GM18505 (cell line): ENCODE measurements around the gene PSMD1.
"Not testable (repeated sequence)": the region's sequence is repeated elsewhere in the genome, so short reads cannot be mapped to it uniquely, and the experiment has no call there.

Source experiments
- ATAC-seq: cut with Tn5 transposase; IDR thresholded peaks from one replicate; pipeline ENCODE4 v1.9.1; 2021; ENCODE audit not compliant: unreplicated experiment
- POLR2A ChIP-seq: IDR thresholded peaks from 4 replicates; pipeline ENCODE4 v1.6.1; 2011; ENCODE audit warnings: borderline replicate concordance; ENCODE audit not compliant: insufficient read depth, insufficient read length; ENCODE audit errors: extremely low read depth

Gene PSMD1

DNA sequence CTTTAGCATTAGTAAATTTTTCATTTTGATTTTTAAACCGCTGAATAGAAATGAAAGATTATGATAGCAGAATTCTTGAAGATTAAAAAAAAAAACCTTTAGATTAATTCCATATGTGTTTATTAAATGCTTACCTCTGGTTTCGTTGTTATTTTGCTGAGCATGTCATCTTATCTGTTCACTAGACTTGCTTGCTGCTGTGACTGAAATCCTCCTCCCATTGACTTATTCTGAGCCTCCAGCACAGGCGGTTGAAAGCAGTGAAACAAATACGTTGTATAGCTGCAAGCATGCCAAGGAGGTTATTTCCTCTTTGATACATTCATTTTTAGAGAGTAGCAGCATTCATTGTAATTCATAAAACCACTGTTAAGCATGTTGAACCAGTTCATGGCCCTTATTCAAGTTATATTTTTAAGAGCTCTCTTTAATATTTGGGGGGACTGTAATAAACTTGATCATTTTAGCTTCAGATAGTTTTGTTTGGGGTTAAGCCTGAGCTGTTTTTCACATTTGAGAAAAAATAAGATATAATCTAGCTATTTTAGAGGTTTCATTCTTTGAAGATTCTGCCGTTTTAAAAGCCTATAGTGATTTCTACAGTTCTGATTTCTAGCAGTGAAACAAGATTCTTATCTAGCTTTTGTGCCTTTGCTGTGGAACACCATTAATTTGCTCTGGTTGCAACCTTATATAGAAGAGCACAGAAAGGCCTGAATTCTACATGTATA, 68.3 kb downstream of the PSMD1 start, which contains the start of gene HTR2B:
HTR2B (minus strand) TSS at position 205 of the 731 bp plus-strand sequence. CDS start 1,278 bp downstream, outside the sequence.
- no peak for ATAC-seq
- no peak for TF ChIP-seq POLR2A

DNA sequence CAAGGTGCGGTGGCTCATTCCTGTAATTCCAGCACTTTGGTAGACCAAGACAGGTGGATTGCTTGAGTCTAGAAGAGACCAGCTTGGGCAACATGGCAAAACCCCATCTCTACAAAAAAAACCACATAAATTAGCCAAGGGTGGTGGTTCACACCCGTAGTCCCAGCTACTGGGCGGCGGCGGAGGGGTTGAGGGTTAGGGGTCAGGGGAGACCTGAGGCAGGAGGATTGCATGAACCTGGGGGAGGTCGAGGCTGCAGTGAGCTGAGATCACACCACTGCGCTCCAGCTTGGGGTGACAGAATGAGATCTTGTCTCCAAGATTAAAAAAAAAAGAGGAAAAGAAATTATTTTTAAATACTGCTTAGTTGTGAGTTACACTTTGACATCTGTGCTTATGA, 69.5 kb downstream of the PSMD1 start:
- no peak for TF ChIP-seq POLR2A
- no peak for ATAC-seq

DNA sequence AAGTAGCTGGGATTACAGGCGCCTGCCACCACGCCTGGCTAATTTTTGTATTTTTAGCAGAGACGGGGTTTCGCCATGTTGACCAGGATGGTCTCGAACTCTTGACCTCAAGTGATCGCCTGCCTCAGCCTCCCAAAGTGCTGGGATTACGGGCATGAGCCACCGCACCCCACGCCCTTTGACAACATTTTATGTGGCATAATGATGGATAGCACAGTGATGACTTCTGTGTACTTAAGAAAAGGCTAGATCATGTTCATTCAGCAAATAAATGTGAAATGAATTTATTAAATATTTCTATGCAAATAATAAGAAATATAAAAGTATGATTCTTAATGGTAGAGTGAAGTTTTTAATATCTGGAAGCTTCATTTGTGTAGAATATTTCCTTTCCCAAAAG, 70.8 kb downstream of the PSMD1 start:
- no peak for TF ChIP-seq POLR2A
- no peak for ATAC-seq

DNA sequence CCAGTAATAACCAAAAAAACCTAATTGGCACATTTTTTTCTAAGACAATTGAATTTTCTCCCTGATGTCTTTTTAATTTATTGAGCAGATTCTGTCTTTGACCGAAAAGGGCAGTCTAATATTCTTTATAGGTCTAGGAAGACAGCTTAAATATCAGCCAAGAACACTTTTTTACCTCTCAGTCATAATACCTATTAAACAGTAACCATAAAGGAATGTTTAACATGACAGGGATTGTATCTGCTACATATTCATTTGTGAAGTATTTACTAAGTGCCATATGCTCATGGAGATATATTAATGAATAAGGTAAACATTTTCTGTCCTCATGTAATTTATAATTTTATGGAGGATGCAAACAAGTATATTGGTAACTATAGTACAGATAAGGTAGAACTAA, 71.3 kb downstream of the PSMD1 start:
- TF ChIP-seq POLR2A: no peak
- ATAC-seq: no peak

DNA sequence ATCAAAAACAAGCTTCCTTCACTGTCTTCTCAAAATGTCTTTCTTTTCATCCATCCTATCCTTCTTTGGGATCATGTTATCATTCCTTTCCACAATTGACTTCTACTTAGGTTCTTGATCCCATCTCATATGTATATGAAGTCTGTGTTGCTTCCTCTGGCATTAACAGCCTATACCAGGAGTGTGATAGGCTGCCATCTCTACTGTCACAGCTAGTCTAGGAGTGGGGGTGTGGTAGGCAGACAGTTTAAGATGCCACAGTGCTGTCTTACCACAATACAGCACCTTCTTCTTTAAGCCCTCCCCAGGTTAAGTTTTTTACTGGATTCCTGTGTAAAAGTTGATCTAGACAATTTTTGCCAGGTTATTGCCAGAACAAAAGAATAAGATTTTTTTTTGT, 71.9 kb downstream of the PSMD1 start:
- no peak for TF ChIP-seq POLR2A
- no peak for ATAC-seq

DNA sequence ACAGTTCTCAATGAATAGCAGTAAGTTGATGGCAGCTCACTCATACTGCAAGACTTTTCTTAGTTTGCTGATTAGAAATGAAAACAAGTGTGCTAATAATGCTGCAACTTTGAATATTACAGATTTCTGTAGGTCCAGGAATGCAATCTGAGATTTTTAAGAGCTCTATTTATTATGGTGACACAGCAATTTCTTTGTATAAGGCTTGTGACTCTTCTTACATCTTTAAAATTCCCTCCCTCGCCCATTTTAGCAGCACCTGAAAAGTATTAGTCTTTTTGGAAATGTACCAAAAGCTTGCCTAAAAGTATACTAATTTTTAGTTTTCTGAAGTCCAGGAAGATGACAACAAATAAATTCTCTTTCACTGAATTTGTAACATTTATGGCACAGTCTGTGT, 72.5 kb downstream of the PSMD1 start:
- no peak for ATAC-seq
- TF ChIP-seq POLR2A: no peak

DNA sequence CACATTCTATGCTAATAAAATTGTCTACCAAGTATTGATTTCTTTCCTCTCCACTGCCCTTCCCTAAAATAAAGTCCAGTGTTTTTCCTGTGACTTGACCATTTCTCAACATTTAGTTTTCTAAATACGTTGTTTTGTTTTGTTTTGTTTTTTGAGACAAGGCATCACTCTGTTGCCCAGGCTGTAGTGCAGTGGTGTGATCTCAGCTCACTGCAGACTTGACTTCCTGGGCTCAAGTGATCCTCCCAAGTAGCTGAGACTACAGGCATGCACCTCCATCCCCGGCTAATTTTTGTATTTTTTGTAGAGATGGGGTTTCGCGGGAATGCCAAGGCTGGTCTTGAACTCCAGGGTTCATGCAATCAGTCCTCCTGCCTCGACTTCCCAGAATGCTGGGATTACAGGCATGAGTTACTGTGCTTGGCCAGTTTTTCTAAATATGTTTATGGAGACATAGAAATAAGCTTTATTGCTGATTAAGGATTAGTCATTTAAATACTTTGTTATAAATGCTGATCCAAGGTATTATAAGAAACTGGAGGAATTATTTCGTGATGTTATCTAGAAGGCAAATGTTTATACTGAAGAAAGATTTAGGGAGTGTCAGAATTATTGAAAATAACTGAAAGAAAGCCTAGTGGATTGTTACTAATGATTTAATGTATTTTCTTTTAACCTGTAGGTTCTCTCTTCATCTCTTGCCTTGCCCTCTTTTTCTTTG, 73.8 kb downstream of the PSMD1 start:
- TF ChIP-seq POLR2A: no peak

DNA sequence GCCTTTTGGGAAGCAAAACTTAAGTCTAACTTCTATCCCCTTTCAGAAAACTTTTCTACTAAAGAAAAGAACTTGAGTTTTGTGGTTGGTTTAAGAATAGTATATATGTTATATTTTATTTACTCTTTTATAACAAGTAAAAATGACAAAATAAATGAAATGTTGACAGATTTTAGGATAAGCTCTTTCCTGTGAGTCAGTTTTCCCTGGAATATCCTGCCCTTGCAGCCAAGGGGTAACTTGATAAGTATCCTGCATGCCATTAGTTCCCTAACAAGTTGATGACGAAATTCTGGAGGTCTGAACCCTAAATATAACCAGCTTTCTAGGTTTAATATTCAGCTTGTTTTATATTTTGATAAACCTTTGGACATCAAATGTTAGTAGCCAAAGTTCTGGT, 75.5 kb downstream of the PSMD1 start:
- TF ChIP-seq POLR2A: no peak
- no peak for ATAC-seq

More for the DNA sequence above, 73.8 kb downstream of the PSMD1 start:
- no peak for ATAC-seq

DNA sequence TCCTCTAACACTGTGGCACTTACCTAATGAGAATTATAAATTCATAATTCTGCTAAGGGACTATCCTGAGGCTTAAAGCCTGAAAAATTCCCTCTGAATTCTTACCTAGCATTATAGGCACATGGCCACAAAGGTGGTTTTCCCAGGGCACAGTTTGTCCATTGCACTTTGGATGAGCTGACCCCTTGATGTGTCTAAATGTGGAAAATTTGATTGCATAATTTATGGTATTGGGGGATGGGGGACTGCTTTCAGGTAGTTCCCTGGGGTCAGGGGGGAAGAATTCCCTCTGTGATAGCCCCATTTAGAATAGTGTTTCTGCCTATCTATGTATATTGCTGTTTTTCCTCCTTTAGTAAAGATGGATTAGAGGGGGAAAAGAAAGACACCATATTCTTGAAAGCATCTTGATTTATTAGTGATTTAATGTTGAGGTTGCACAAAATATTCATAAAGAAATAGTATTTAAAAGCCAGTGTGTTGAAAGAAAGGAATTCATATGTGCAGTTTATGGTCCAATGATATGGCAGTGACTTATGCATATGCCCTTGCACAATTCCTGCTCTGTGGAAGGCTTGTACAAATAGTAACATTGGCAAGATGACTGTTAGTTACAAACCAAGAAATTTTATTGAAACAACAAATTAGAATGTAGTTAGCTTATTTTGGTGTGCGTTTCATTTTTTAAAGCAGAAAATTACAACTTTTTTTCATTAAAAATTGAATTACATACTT, 76.9 kb downstream of the PSMD1 start:
- no peak for ATAC-seq
- TF ChIP-seq POLR2A: no peak

DNA sequence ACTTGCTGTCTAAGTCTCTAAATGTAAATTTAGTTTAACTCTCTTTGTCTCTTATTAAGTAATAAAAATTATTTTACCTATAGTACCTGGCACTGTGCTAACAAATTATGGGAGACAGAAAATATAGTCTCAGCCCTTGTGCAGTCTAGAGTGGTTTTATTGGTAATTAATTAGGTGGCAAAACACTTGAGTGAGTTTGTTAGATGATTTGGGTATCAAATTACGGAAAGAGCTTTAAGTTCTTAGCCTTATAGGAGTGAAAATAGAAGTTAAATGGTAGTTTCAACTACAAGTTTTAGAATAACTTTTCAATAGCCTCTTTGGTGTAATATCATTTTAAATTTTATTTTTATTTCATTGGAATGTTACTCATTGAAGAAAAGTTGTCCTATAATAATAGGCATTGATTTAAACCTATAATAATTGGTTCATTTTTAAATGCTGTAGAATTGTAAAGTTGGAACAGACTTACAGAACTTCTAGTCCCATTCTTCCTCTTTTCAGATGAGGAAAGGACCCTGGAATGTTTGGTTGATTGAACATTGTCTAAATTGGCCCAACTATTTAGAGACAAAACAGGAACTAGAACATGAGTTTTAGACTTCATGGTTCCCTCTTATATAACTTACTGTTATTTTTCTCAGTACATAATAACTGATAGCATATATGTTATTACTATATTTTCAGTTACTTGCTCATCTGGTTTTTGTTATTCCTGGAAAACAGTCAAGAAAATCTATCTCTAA, 78.4 kb downstream of the PSMD1 start:
- ATAC-seq: no peak
- TF ChIP-seq POLR2A: no peak

DNA sequence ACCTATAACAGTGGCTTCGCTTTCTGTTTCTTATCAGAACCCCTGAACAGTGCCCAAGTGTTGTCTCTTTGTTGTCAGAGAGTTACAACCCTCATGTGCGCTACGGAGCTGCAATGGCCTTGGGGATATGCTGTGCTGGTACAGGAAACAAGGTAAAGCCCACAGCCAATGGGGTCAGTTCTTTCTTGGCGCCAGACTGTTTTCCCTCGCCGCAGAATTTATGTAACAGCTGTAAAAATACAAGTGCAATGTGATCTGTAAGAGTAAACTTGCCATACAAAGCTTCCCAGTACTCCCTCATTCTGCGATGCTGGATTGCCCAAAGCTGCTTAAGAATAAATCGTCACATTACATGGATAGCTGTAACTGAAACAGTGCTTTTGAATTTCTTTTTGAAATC, 82.0 kb downstream of the PSMD1 start:
- no peak for ATAC-seq
- no peak for TF ChIP-seq POLR2A

DNA sequence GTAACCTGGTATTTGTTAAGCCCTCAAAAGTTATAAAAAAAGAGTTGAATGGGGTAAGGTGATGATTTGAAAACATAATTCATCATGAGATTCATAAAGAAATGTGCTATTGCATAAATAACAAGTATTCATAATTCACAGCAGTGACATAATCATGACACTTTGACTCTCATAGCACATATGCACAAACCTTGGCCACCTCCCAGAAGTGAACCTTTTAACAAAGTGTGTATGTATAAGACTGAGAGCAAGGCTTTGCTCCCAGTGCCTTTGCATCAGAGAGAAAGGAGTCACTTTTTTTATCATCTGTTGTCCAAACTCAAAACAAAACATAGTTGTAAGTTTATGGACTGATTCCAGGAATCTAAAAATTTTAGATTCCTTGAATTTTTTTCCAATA, 83.1 kb downstream of the PSMD1 start:
- TF ChIP-seq POLR2A: no peak

DNA sequence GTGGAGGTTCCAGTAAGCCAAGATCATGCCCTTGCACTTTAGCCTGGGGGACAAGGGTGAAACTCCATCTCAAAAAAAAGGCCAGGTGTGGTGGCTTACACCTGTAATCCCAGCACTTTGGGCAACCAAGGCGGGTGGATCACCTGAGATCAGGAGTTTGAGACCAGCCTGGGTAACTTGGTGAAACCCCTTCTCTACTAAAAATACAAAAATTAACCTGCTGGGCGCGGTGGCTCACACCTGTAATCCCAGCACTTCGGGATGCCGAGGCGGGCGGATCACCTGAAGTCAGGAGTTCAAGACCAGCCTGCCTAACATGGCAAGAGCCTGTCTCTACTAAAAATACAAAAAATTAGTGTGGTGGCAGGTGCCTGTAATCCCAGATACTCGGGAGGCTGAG, 84.1 kb downstream of the PSMD1 start:
- ATAC-seq: not testable (repeated sequence)

More for the DNA sequence above, 83.1 kb downstream of the PSMD1 start:
- no peak for ATAC-seq

DNA sequence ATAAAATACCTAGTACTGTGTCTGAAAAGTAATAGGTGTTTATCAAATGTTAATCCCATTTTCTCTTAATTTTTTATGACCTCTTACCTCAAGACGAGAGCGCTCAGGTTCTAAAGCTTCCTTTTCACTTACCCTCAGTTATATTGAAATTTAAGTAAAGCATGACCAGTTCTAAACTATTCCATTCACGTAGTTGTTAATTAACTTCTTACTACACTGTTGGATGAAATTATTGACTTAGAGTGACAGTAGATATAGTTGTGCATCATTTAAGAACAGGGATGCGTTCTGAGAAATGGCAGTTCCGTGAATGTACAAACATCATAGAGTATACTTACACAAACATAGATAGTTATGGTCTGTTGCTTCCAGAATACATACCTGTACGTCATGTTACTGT, 88.2 kb downstream of the PSMD1 start:
- ATAC-seq: no peak
- TF ChIP-seq POLR2A: no peak

DNA sequence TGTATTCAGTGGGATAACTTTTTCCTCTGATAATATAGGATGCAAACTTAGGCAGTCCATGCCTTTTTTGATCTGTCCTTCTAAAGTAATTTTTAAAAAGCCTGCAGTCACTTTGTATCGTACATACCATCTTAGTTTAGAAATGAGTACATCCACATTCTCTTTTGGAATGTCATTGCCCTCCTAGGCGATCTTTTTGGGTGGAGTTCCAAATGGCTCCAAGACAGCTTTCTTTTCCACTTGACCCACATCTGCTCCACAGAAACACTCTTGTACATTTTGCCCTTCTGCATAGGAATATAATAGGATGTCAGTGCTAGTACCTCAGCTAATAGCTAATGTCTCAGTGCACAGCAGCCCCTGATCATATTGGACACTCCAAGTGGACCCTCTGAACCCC, 90.0 kb downstream of the PSMD1 start:
- no peak for TF ChIP-seq POLR2A
- no peak for ATAC-seq
